ENCODE data around the gene RPL7A.

RPL7A gene

DNA sequence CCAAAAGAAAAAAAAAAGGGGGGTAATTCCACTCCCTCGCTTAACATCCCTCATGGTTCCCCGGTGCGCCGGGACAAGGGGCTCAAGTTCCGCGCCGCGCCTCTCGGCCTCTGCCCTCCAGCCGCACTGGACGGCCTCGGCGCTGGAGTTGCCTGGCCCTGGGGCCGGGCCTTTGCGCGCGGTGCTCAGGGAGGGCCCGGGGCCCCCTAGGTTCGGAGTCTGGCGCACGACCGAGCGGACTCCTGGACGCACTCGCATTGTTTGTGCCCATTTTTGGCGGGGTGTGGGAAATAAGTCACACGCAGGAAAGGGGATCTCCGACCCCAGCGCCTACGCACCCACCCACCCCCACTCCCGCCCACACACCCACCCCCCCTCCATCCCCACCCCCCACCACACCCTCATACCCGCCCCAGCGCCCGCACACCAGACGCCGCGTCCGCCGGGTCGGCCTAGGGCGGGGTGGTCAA is 468 bp upstream of the RPL7A start:
- DNase-seq (ENCODE audit: low spot score): peak; percentile 41

DNA sequence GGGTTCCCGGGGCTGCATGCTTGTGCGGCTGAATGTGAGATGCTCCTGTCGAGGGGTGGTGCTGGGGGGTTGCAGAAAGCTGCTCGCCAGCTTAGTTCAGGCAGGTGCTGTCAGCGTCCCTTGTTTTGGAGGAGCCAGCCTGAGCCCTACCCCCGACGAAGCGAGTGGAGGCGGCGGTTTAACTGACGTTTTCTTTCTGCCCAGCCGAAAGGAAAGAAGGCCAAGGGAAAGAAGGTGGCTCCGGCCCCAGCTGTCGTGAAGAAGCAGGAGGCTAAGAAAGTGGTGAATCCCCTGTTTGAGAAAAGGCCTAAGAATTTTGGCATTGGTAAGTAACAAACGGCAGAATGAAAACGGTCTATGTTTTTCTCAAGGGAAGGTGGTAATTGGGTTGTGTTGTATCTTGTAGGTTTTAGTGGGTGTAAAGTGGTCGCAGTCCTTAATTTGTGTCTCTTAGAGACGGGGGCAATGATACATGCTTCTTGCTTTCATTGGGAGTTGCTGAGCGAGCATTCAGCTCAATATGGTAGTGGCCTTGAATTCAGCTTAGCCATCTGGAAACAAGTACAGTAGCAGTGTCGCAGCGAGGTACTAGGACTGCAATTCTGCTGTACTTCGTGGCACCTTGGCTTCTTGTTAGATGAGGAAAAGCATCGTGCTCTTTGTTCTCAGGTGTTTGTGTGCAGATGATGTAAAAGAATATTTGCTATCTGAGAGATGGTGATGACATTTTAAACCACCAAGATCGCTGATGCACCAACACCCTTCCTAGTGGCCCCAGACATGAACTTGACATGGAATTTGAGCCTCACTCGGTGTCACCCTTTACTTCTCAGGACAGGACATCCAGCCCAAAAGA is 928 bp downstream of the RPL7A start:
- no peak for DNase-seq (ENCODE audit: low spot score)

DNA sequence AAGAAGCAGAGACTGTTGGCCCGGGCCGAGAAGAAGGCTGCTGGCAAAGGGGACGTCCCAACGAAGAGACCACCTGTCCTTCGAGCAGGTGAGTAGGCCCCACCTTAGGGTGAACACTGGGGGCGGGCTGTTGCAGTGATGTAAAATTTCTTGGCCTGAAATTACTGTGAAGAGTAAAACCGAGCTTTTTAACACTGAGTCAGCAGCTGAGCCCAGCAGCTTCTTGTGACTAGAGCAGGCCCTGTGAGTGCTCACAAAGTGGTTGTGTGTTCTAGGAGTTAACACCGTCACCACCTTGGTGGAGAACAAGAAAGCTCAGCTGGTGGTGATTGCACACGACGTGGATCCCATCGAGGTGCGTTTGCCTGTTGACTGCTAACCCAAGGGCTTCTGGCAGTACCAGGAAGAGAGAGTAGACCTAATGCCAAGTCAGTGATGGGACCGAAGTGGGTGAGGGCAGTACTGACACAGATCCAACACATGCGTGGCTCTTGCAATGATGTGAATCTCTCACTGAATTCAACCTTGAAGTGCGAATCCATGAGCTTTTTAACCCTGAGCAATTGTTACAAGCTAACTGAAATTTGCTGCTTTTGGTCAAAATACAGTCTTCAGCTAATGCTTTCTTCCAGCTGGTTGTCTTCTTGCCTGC is 2.1 kb downstream of the RPL7A start:
- no peak for DNase-seq (ENCODE audit: low spot score)

DNA sequence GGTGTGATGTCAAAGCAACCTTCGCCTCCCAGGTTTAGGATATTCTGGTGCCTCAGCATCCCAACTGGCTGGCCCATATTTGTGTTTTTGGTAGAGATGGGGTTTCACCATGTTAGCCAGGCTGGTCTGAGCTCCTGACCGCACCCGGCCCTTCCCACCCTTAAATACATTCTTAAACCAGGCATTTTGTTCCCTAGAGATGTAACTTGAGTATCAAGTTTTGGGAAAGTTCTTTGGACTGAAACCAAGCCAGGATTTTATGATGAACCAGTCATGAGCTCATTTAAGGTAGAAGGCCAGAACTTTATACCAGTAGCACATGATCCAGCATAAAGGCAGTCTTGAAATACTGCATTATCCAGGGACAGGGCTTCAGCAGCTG is 3.5 kb downstream of the RPL7A start:
- no peak for DNase-seq (ENCODE audit: low spot score)

DNA sequence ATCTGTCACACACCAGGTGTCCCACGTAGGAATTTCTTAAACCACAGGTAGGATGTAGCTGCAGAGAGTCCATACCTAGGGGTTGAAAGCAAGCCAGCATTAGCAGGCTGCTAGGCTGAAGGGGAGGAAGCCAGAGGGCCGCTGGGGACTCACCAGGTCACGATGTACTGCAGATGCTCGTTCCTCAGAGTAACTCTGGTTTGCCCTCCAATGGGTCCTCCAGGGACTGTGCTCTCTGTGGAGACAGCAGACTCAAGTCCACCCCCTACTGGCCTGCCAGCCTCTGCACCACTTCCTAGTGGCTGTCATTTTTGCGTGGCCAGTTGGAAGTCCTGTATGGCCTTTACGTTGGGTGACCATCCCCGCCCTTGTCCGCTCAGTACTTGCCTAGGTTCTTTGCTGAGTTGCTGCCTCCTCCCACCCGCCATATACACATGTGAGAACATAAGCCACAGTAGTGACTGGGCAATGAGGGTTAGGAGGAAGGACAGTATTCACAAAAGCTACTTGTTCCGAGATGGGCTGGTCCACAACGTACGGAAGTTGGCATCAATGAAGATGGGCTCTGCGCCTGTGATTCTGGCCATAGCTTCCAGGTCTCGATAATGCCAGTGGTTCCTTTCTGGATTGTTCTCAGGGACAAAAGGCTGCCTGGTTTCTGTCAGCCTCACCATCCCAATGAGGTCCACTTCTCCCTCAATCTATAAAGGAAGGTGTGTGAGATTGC is 4.1 kb downstream of the RPL7A start:
- DNase-seq (ENCODE audit: low spot score): peak; percentile 80

DNA sequence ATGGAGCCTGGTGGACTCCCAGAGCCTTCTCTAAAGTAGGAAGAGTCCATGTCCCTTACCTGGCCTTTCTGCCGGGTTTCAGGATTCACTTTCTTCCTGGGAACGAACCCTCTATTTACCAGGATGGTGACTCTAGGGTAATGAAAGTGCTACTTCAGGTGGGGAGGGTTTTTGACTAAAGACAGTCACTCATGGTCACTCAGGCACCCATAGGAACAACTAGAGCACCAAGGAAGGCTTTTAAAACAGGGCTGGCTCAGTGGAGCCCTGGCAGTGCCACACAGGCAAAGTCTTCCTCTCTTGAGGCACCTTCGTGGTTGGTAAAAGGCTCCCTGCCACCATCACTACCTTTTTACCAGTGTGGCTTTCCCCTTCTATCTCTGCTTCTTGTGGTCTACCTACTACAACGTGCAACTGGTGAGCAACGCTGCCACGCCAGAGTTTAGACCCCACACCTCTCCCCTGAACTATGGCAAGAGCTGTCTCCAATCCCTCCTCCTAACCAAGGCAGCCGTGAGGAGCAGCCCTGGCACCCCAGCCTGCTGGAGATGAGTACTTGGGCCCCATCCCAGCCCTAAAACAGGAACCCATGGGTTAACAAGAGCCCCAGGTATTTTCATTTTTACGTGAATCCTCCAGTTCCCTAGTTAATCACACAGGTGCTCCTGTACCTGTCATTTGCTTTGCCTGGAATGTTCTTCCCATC is 4.8 kb downstream of the RPL7A start:
- no peak for DNase-seq (ENCODE audit: low spot score)

DNA sequence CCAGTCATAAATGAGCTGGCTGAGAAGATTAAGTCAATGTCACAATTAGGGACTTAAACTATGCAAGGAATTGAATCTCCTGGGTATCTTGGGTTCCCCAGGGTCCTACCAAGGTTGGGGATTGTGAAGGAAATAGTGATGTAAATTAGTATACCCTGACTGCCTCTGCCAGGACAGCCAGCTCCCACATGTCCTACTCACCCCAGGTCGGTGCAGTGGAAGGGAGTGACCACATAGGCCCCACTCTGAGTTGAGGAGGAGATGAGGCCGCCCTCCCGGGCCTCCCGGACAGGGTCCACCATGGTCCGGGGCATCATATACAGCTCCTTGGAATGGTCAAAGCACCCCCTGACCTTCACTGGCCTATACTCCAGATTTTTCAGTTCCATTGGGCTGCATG is 5.5 kb downstream of the RPL7A start:
- no peak for DNase-seq (ENCODE audit: low spot score)

DNA sequence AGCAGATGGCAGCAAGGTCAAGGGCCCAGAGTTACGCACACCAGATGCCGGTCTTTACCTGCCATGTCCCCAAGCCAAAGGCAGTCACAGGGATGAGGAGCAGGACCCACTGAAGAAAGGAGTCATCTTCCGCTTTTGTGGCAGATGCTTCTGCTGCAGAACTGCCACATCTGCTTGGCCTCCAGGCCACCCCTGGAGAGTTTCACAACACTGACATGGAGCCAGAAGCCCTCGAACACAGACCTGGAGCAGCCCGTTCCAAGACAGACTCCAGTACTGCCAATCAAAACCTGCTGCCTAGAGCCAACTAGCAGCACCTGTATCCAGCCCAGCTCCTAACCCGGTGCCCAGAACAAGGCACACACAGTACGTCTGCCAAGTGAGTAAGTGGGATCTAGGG is 6.7 kb downstream of the RPL7A start:
- peak; percentile 27 for DNase-seq (ENCODE audit: low spot score)

DNA sequence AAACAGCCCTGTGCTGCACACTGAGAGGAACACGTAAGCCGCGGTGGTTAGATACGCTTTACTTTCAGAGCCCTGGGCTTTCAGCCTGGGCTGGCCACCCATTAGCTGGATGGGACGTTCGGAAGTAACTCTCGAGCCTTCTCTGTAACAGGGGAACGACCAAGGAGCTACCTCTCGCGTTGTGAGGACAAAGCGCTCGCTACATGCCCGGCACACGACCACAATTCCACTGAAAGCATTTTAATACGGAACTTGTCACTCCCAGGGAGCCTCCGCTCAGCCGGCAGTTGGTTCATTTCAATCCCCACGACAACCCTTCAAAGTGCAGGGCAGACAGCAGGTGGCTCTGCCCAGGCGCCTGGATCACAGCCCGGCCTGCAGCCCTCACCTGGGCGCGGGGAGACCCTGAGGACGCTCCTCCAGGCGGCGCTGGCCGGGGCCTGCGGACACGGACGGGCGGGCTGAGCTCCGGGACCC is 7.9 kb downstream of the RPL7A start:
- DNase-seq (ENCODE audit: low spot score): peak; percentile 65

DNA sequence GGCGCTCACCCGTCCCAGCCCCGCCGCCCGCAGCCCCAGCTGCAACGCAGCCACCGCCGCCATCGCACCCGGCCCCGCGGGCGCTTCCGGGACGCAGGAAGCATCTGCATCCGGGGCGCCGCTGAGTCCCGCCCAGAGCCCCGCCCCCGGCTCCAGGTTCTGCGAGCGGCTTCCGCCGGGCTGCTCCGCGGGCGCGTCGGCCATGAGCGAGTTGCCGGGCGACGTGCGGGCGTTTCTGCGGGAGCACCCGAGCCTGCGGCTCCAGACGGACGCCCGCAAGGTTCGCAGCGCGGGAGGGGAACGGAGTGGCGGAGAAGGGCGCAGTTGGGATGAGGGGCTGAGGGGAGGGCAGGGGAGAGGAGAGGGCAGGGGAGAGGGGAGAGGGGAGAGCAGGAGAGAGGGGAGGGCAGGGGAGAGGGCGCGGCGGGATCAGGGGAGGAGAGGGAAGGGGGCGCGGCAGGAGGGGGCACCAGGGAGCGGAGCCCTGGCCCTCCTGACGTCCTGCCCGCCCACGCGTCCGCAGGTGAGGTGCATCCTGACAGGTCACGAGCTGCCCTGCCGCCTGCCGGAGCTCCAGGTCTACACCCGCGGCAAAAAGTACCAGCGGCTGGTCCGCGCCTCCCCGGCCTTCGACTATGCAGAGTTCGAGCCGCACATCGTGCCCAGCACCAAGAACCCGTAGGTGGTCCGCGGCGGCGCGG is 8.5 kb downstream of the RPL7A start, which contains the start of the genes SURF1 and SURF2:
SURF1 (minus strand) TSS at position 97 of the 701 bp plus-strand sequence; CDS start at position 63, 34 bp downstream.
SURF2 (plus strand) TSS at position 160 of the 701 bp plus-strand sequence; CDS start at position 203, 43 bp downstream.
- peak; percentile 91 for DNase-seq (ENCODE audit: low spot score)

DNA sequence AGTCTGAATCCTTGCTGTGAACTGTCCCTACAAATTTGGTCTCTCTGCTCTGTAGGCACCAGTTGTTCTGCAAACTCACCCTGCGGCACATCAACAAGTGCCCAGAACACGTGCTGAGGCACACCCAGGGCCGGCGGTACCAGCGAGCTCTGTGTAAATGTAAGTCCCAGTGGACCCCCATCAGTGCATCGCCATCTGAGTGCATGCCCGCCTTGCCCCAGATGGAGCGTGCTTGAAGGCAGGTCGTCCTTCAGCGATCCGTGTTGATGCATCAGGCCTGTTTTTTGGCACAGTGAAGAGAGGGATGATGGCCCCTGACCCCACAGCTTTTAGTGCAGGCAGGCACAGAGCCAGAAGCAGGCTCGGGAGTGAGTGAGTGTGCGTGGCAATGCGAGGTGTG is 9.6 kb downstream of the RPL7A start:
- DNase-seq (ENCODE audit: low spot score): no peak

DNA sequence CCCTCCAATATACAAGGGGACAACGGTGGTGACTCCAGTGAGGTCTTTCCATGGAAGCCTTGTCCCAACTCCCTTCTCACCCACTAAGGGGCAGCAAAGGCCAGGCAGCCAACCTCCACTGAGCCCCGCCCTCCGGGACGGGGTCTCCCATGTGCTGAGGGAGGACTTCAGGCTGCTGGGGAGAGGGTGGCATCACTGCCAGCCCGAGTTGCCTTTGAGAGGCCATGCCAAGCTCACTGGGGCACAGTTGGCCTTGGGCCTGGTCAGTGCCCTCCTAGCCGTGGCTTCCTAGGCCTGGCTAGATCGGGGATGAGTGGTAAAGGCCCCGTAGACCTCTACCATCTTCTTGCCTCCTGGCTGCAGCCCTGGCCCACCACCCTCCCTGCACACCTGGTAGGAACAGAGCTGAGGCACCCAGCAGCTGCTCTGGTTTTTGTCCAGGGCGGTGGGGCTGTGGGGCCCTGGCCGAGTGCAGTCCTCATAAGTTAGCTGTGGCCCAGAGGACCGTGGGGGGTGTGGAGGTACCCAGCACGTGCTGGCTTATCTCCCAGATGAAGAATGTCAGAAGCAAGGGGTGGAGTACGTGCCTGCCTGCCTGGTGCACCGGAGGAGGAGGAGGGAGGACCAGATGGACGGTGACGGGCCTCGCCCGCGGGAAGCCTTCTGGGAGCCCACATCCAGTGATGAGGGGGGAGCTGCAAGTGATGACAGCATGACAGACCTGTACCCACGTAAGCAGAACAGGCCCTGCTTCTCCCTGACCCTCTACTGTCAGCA is 11.6 kb downstream of the RPL7A start:
- no peak for DNase-seq (ENCODE audit: low spot score)

DNA sequence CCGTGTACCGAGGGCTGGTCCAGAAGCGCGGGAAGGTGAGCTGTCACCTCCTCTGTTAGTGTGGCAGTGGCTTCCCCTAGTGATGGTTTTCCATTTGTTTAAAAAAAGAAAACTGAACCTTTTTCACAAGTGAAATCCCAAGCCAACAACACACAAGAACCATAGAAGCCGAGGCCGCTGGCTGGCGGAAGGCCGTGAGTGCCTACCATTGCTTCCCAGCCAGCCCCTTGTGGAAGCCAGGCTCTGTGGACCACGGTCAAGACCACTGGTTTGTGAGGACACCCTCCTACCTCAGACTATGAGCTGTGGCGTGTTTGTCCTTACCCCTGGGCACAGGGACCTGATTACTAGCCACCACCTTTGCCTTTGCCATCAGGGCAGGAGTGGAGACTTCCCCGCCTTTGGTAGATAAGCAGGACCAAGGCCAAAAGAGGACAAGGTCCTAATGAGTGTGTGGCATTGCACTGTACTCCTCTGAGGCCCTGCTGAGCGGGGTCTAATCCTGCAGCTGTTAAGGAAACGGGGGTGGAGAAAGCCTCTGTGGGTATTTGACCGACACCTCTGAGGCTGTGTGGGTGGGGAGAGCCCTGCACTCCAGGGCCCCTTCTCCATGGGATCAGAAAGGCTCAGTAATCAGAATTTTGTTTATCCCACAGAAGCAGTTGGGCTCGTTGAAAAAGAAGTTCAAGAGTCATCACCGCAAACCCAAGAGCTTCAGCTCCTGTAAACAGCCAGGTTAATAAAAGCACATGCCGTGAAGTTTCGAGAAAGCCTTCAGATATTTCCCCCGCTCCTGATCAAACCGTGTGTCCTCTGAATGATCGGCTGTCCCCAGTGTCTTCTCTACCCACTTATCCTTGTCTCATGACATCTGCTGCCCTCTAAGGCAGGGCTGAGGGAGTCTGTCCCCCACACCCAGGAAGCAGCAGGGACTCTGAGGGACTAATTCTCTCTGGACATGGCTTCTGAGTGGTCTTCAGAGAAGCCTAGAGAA is 12.7 kb downstream of the RPL7A start:
- no peak for DNase-seq (ENCODE audit: low spot score)

DNA sequence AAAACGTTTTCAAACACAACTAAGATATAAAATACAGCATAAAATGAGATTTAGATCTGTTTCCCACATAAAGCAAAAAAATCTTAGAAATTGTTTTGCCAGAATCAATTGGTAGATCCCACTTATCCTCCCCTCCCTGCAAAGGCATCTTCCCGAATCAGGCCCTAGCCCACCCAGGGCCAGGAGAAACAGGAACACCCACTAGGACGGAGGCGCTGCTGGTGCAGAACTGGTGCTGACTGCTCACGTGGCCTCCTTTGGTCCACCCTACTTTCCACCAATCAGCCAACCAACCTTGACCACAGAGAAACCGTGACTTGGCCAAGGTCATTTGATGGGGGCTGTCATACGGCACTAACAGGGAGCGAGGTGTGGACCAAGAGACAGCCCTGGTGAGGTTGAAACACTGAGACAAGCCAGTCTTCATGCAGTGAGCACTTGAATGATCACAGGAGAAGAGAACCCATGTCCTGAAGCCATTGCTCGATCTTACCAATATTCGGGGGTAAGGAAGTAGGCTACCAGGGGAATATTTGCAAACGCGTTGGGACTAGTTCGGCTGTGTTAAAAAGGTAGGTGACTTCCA is 13.6 kb downstream of the RPL7A start:
- DNase-seq (ENCODE audit: low spot score): no peak

DNA sequence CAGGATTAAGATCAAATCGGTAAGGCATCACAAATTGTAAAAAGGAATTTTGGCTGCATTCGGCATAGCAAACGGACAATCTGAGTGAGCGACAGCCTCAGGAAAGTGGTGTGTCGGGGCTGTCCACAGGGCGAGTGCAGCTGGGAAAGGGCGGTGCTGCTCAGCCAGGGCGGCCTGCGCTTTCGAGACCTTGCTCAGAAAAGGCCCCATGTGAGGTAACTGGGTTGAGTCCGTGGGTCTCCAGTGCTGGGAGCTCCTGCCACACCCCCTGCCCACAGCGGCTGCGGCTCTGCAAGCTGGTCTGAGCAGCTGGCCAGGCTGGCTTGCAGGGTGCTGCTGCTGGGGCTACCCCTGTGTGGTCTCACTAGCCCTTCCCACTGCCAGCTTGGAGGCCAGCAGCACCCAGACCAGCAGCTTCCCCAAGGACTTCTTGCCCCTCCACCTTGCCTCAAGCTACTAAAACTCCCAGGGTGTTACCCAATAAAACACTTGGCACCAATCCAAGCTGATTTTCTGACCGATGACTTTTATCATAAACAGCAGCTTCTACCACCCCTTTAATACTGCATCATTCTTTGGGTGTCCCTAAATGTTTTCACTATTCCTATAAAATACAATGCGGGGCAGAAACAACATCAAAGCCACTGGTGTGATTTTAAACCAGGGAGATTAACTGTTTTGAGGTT is 14.5 kb downstream of the RPL7A start:
- DNase-seq (ENCODE audit: low spot score): no peak

DNA sequence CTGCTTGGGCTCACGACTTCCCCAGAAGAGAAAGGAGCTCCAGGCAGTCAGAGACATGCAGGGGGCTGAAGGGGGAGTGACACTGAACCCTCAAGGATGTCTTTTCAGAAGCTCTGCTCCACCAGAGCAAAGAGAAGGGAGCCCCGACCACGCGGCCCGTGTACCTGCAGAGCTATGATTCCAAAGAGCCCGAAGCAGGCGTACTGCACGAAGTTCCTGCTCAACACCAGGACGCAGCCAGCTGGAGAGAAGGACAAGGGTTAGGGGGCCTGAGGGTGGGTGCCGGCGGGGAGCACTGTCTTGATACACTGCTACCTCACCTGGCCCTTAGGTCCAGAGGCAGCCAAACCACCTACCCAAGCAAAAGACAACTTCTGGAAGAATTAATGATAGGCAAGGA is 18.4 kb downstream of the RPL7A start:
- no peak for DNase-seq (ENCODE audit: low spot score)

DNA sequence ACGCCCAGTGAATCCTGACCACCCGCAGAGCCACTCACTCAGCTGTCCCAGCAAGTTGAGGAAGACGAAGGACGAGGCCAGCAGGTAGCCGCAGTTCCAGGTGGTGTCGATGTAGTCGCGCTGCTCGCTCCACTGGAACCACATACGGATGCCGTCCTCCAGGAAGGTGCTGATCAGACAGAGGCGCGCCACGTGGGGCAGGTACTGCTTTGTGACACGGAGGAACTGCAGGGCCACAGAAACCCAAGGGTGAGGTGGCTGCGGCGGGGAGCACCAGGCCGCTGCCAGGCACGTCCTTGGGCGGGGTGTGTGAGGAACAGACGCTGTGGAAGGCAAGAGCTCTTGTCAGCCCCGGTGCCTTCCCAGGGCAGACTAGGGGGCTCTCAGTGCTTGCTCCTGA is 19.2 kb downstream of the RPL7A start:
- DNase-seq (ENCODE audit: low spot score): no peak

DNA sequence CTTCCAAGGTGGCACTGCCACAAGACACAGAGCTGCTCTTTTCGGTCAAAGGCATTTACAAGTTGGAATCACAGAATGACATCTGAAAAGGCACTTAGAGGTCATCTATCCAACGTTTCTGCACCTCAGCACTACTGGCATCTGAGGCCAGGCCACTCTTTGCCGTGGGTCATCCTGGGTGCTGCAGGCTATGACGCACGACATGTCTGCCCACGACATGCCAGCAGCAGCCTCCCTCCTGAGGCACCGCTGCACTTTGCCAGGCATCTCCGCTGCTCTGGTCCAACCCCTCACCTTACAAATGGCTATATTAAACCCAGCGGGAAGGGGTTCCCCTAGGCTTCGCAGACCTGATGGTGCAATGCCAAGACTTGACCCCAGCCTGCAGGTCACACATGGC is 19.8 kb downstream of the RPL7A start:
- no peak for DNase-seq (ENCODE audit: low spot score)
